GM10266 (cell line): Measurements from ENCODE around the gene PRKACG.

Experiments used
- DNase-seq: peaks from one replicate; pipeline ENCODE4 v3.0.0; 2012; ENCODE audit errors: extremely low spot score
- TF ChIP-seq, protein P1 (sequence below): IDR thresholded peaks from 2 replicates; pipeline ENCODE4 v1.5.1; 2012; ENCODE audit warnings: mild to moderate bottlenecking, low read depth; ENCODE audit not compliant: control insufficient read depth, insufficient read depth; ENCODE audit errors: missing control alignments

PRKACG gene

GRCh38 chr9:68978066-68978465 is 35.8 kb downstream of the PRKACG start:
- no peak for DNase-seq
- TF ChIP-seq, protein P1, sequence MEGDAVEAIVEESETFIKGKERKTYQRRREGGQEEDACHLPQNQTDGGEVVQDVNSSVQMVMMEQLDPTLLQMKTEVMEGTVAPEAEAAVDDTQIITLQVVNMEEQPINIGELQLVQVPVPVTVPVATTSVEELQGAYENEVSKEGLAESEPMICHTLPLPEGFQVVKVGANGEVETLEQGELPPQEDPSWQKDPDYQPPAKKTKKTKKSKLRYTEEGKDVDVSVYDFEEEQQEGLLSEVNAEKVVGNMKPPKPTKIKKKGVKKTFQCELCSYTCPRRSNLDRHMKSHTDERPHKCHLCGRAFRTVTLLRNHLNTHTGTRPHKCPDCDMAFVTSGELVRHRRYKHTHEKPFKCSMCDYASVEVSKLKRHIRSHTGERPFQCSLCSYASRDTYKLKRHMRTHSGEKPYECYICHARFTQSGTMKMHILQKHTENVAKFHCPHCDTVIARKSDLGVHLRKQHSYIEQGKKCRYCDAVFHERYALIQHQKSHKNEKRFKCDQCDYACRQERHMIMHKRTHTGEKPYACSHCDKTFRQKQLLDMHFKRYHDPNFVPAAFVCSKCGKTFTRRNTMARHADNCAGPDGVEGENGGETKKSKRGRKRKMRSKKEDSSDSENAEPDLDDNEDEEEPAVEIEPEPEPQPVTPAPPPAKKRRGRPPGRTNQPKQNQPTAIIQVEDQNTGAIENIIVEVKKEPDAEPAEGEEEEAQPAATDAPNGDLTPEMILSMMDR, result no peak

GRCh38 chr9:68975365-68976043 is 38.4 kb downstream of the PRKACG start:
- TF ChIP-seq, protein P1, result no peak
- DNase-seq, result no peak

GRCh38 chr9:68974901-68975300 is 39.0 kb downstream of the PRKACG start:
- no peak for DNase-seq
- TF ChIP-seq, protein P1, result no peak

DNA sequence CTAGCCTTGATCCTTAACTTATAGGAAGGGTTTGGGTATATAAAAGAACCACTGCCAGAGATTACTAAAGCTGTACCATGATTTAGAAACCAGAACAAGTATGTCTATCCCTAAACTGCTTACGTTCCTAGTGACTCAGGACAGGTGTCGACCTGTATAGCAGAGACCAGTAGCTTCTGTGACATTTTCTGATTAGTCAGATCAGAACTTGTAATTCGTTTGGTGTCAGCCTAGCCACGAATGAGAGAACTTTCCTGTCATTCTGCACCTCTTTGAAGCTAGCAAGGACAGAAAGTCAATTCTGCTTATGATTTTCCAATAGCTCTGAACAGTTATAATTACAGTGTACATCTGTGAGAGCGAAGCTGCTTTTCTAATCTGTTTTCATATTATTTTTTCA is 39.5 kb downstream of the PRKACG start:
- peak; percentile 55 for DNase-seq
- TF ChIP-seq, protein P1, result no peak

DNA sequence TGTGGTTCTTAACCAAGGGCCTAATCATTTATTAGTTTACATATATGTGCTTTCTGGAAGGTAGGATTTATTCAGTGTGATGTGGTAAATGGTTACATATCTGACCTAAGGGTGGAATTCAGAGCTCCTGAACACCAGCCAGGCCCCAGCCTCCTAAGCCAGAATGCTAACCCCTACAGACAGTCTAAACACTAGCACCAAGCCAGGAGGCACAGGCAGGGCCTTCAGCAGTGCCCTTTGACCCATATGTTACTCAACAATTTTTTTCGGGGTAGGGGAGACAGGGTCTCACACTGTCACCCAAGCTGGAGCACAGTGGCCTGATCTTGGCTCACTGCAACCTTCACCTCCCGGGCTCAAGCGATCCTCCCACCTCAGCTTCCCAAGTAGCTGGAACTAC is 40.3 kb downstream of the PRKACG start:
- DNase-seq, result no peak
- TF ChIP-seq, protein P1, result no peak

DNA sequence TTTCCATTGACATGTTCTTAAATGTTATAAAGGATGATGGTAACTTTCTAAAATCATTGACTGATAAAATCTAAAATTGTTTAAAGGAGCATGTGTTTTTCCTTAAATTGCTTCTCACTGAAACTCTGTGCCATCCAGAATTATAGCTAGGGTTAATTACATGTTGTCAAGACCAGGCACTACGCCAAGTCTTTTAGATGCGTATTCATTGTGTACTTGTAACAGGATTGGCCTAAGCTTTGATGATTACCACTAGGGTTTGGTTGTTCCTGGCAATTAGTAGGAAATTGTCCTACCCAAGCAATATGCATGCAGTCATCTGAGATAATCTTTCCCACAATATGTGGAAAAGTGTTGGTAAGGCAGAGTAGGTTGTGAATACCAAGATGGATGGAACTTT is 43.8 kb downstream of the PRKACG start:
- DNase-seq, result no peak
- TF ChIP-seq, protein P1, result no peak

DNA sequence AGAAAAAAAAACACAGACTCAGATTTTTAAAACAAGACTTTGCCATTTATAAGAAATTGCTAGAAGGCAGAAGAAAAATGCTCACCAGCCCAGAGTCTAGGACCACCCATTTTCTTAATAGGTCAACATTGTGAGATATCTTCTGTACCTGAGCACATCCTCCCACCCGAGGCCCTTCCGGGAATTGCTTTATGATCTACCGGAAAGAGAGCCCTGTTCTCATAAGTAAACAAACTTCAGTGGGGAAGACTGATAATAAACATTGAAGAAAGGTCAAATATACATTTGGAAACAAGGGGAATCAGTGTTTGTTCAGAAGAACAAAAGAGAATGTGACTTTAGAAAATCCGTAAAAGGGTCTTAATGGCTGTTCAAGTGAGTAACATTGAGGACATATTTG is 44.4 kb downstream of the PRKACG start:
- TF ChIP-seq, protein P1, result no peak
- DNase-seq, result no peak
